Karpas-422 (cell line): ENCODE measurements around the gene CCDC88B. TPM values are rescaled to one million over a fixed set of nuclear protein-coding genes. Genes with fewer than 3 reads are reported as not detected.

ENCODE experiments used
- DNase-seq: peaks from one replicate; pipeline ENCODE4 v3.0.0-alpha.2; 2015
- H2AFZ ChIP-seq: fragments of 200-600 bp; sonication (generic); 2 replicates; pipeline ENCODE4 v1.6.1; 2014; ENCODE audit warnings: antibody characterized with exemption, low read length, mixed read lengths
- H3K27ac ChIP-seq: fragments of 200-600 bp; sonication (generic); 2 replicates; pipeline ENCODE4 v1.5.1; 2014; ENCODE audit warnings: mild to moderate bottlenecking, low read length, moderate library complexity
- H3K27me3 ChIP-seq: fragments of 200-600 bp; sonication (generic); 2 replicates; pipeline ENCODE4 v1.6.1; 2014; ENCODE audit warnings: low read length, mixed read lengths
- H3K36me3 ChIP-seq: fragments of 200-600 bp; sonication (generic); 2 replicates; pipeline ENCODE4 v1.6.1; 2014; ENCODE audit warnings: low read length, mixed read lengths; ENCODE audit not compliant: insufficient read depth
- H3K4me1 ChIP-seq: fragments of 200-600 bp; sonication (generic); 2 replicates; pipeline ENCODE4 v1.6.1; 2014; ENCODE audit warnings: mild to moderate bottlenecking, low read length, mixed read lengths
- H3K4me2 ChIP-seq: fragments of 200-600 bp; sonication (generic); 2 replicates; pipeline ENCODE4 v1.6.1; 2014; ENCODE audit warnings: low read length, low read depth, mild to moderate bottlenecking; ENCODE audit not compliant: poor library complexity, severe bottlenecking
- H3K4me3 ChIP-seq: fragments of 200-600 bp; sonication (generic); 2 replicates; pipeline ENCODE4 v1.5.1; 2014; ENCODE audit warnings: mild to moderate bottlenecking, antibody characterized with exemption, low read length, mixed read lengths
- H3K79me2 ChIP-seq: fragments of 200-600 bp; sonication (generic); 2 replicates; pipeline ENCODE4 v1.6.1; 2014; ENCODE audit warnings: mild to moderate bottlenecking, low read length, mixed read lengths
- H3K9ac ChIP-seq: fragments of 200-600 bp; sonication (generic); 2 replicates; pipeline ENCODE4 v1.6.0; 2014; ENCODE audit warnings: low read length
- H3K9me2 ChIP-seq: fragments of 200-600 bp; sonication (generic), shearing (Covaris generic); replicated peaks from 2 replicates; pipeline ENCODE4 v1.6.0; 2014; ENCODE audit warnings: mild to moderate bottlenecking, low read length, moderate library complexity; ENCODE audit not compliant: insufficient read depth
- H3K9me3 ChIP-seq: fragments of 300-700, 200-600 bp; sonication (generic); 2 replicates; pipeline ENCODE4 v1.6.1; 2014; ENCODE audit warnings: low read length, mixed read lengths
- H4K20me1 ChIP-seq: fragments of 200-600 bp; sonication (generic); 2 replicates; pipeline ENCODE4 v1.6.1; 2014; ENCODE audit warnings: mild to moderate bottlenecking, antibody characterized with exemption, low read length, low read depth; ENCODE audit not compliant: insufficient read depth
- total RNA-seq: library from RNA; depleted of rRNA; stranded (reverse); fragments of >200 nt; shearing (Covaris generic); gene quantifications from 2 replicates; pipeline ENCODE4 v1.2.3, GENCODE V29; 2014; ENCODE audit warnings: low replicate concordance

CCDC88B gene
- total RNA-seq, 1 experiment from 2014 or later, result 34.9 TPM

DNA sequence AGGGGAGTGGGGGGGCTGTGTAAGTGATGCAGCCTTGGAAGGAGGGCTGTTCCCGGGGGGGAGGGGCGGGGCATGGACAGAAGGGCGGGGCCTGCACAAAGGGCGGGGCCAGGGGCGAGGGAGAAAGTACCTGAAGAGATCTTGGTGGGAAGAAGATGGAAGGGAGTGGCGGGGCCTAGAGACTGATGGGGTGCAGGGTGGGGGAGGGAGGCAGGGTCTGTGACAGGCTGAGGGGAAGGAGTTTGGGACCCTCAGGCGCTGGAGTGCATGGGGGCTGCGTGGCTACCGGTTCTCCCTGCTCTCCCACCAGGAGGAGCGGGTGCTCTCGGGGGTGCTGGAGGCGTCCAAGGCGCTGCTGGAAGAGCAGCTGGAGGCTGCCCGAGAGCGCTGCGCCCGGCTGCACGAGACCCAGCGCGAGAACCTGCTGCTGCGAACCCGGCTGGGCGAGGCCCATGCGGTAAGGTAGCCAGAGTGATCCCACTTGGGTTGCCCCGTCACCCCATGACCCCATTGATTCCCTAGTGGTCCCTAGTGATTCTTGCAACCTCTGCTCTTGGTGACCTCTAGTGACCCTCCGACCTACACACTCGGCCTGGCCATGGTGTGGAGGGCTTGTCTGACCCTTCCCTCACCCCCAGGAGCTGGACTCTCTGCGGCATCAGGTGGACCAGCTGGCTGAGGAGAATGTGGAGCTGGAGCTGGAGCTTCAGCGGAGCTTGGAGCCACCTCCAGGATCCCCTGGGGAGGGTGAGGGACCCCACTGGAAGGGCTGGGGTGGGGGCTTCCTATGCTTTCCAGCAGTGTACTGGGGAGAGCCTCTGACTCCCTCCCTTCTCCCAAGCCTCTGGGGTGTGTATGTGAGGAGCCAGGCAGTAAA is 3.1 kb downstream of the CCDC88B start:
- no peak for DNase-seq
- H3K4me2 ChIP-seq, result no peak overlapping the region
- H3K9me2 ChIP-seq, result no peaks in the 10 kb centered on the region
- H3K9ac ChIP-seq, result no peak overlapping the region
- no peak overlapping the region for H3K4me3 ChIP-seq
- no peak overlapping the region for H2AFZ ChIP-seq
- H4K20me1 ChIP-seq, result peaks cover 23% of the 10 kb centered on the region; the same call in 1 of the 2 replicates
- peaks cover 5% of the 10 kb centered on the region for H3K36me3 ChIP-seq
- H3K79me2 ChIP-seq, result peaks cover 26% of the 10 kb centered on the region
- peaks cover 30% of the 10 kb centered on the region for H3K4me1 ChIP-seq
- no peaks in the 10 kb centered on the region for H3K9me3 ChIP-seq
- no peaks in the 10 kb centered on the region for H3K27me3 ChIP-seq
- H3K27ac ChIP-seq, result no peak overlapping the region

- no peak overlapping the region for H2AFZ ChIP-seq
- no peaks in the 10 kb centered on the region for H3K9me3 ChIP-seq
- no peak overlapping the region for H3K27ac ChIP-seq
- peaks cover 2% of the 10 kb centered on the region for H3K36me3 ChIP-seq
- no peak overlapping the region for H3K4me3 ChIP-seq
- peaks cover 23% of the 10 kb centered on the region; the same call in 1 of the 2 replicates for H4K20me1 ChIP-seq
- peaks cover 26% of the 10 kb centered on the region for H3K4me1 ChIP-seq
- DNase-seq, result no peak
- no peak overlapping the region for H3K9ac ChIP-seq
- no peaks in the 10 kb centered on the region for H3K9me2 ChIP-seq
- no peak overlapping the region for H3K4me2 ChIP-seq
- H3K27me3 ChIP-seq, result no peaks in the 10 kb centered on the region
- H3K79me2 ChIP-seq, result peaks cover 18% of the 10 kb centered on the region
Observed at GRCh38 chr11:64343767-64344559, 4.0 kb downstream of the CCDC88B start.

- Histone ChIP-seq H3K9me2 (no peaks in the 10 kb centered on the region), H3K27me3 (no peaks in the 10 kb centered on the region), H3K4me2 (no peak overlapping the region), H3K4me1 (peaks cover 18% of the 10 kb centered on the region), H3K27ac (no peak overlapping the region), H3K4me3 (no peak overlapping the region), H2AFZ (no peak overlapping the region), H3K79me2 (peaks cover 9% of the 10 kb centered on the region), H3K9ac (no peak overlapping the region), H3K36me3 (peaks cover 2% of the 10 kb centered on the region), H4K20me1 (peaks cover 23% of the 10 kb centered on the region; the same call in 1 of the 2 replicates), H3K9me3 (no peaks in the 10 kb centered on the region)
- DNase-seq, result no peak
Observed at GRCh38 chr11:64344787-64345186, 4.8 kb downstream of the CCDC88B start.

DNA sequence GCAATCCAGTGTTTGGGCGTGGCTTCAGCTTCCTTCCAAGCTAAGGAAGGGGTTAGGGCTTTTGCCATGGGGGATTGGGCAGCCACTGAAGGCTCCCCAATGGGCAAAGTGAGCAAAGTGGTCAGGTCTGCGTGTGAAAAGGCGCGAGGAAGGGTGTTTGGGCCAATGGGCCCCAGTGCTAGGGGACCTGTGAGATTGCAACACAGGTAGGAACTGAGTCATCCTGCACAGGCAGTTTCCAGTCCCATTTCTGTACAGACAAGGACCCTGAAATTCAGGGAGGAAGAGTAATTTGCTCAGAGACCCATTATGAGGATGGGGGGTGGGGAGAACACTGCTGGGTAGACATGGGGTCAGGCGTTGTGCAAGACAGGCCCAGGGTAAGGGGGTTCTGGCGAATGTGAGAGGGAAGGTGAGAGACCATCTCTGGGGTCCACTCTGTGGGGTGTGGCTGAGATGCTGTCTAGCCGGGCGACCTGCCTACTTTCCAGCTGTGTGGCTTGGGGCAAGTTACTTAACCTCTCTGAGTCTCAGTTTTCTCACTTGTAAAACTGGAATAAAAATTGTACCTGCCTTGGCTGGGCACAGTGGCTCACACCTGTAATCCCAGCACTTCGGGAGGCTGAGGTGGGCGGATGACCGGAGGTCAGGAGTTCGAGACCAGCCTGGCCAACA is 7.3 kb downstream of the CCDC88B start:
- H4K20me1 ChIP-seq, result peaks cover 8% of the 10 kb centered on the region; the same call in 1 of the 2 replicates
- no peak overlapping the region for H3K9ac ChIP-seq
- H3K9me3 ChIP-seq, result no peaks in the 10 kb centered on the region
- peaks cover 2% of the 10 kb centered on the region for H3K36me3 ChIP-seq
- peaks cover 4% of the 10 kb centered on the region; the same call in 1 of the 2 replicates for H3K79me2 ChIP-seq
- no peaks in the 10 kb centered on the region for H3K9me2 ChIP-seq
- no peak for DNase-seq
- no peak overlapping the region for H3K27ac ChIP-seq
- no peak overlapping the region for H2AFZ ChIP-seq
- H3K4me2 ChIP-seq, result no peak overlapping the region
- no peak overlapping the region for H3K4me3 ChIP-seq
- no peaks in the 10 kb centered on the region for H3K27me3 ChIP-seq
- H3K4me1 ChIP-seq, result peaks cover 1% of the 10 kb centered on the region

DNA sequence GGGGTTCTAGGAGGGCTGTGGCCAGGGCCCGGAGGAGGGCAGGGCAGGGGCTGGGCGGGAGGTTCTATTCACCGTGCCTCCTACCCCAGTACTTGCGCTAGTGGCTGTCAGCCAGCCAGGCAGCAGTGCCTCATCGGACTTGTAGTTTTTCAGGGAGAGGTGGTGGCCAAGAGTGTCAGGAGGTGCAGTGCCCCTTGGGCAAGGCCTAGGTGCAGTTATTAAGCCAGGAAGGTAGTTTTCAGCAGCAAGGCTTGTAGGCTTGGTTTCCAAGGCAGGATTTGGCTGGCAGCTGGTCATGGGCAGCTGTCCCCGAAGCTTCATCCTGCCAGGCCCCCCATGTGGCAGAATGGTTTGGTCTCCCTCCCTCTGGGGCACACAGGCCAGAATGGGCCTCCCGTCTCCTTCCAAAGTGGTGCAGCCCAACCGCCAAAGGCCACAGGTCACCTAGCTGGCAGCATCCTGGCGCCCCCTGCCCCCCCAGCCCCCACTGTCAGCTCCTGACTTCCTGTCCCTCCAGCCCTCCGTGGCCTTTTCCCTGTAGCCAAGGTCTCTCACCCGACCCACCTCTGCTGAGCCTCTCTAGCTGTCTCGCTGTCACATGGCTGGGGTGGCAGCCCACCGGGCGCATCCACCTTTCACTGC is 8.5 kb downstream of the CCDC88B start:
- Histone ChIP-seq H3K4me2 (no peak overlapping the region), H2AFZ (no peak overlapping the region)

GRCh38 chr11:64349025-64349387 is 9.0 kb downstream of the CCDC88B start:
- Histone ChIP-seq H3K4me1 (no peaks in the 10 kb centered on the region; the same call in 1 of the 2 replicates), H2AFZ (no peak overlapping the region), H3K4me2 (no peak overlapping the region), H4K20me1 (no peaks in the 10 kb centered on the region), H3K79me2 (no peaks in the 10 kb centered on the region), H3K9me3 (no peaks in the 10 kb centered on the region), H3K27ac (no peak overlapping the region), H3K36me3 (peaks cover 2% of the 10 kb centered on the region; the same call in 1 of the 2 replicates), H3K27me3 (no peaks in the 10 kb centered on the region), H3K9ac (no peak overlapping the region), H3K4me3 (no peak overlapping the region), H3K9me2 (no peaks in the 10 kb centered on the region)
- no peak for DNase-seq

More for the DNA sequence above, 8.5 kb downstream of the CCDC88B start:
- no peak overlapping the region for H3K27ac ChIP-seq
- no peak overlapping the region for H3K9ac ChIP-seq
- peaks cover 2% of the 10 kb centered on the region; the same call in 1 of the 2 replicates for H3K36me3 ChIP-seq
- peaks cover 1% of the 10 kb centered on the region; the same call in 1 of the 2 replicates for H4K20me1 ChIP-seq
- no peak for DNase-seq
- no peaks in the 10 kb centered on the region for H3K4me1 ChIP-seq
- no peaks in the 10 kb centered on the region for H3K79me2 ChIP-seq
- H3K9me2 ChIP-seq, result no peaks in the 10 kb centered on the region
- H3K9me3 ChIP-seq, result no peaks in the 10 kb centered on the region
- H3K27me3 ChIP-seq, result no peaks in the 10 kb centered on the region
- H3K4me3 ChIP-seq, result no peak overlapping the region

DNA sequence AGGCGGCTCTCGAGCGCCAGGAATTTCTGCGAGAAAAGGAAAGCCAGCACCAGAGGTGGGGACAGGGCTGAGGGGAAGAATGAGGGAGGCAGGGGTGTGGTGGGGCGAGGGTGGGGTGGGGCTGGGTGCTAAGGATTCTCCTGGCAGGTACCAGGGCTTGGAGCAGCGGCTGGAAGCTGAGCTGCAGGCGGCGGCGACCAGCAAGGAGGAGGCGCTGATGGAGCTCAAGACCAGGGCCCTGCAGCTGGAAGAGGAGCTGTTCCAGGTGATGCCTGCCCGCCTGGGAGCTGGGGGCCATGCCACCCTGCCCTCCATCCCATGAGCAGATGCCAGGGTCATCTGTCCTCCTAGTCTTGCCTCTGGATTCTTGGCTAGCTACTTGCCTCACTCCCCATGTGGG is 9.4 kb downstream of the CCDC88B start:
- Histone ChIP-seq H4K20me1 (no peaks in the 10 kb centered on the region), H3K4me1 (peaks cover 4% of the 10 kb centered on the region), H3K9me2 (no peaks in the 10 kb centered on the region), H3K27me3 (no peaks in the 10 kb centered on the region), H3K4me3 (no peak overlapping the region), H3K9me3 (no peaks in the 10 kb centered on the region), H3K4me2 (no peak overlapping the region), H3K79me2 (no peaks in the 10 kb centered on the region), H3K27ac (no peak overlapping the region), H2AFZ (no peak overlapping the region), H3K9ac (no peak overlapping the region), H3K36me3 (peaks cover 2% of the 10 kb centered on the region; the same call in 1 of the 2 replicates)
- no peak for DNase-seq
